CD14-positive monocyte (primary cell): ENCODE data around the gene PLEKHA7. TPM values are rescaled to one million over a fixed set of nuclear protein-coding genes. Genes with fewer than 3 reads are reported as not detected.

Source experiments
- DNase-seq, 3 donors: peaks; one replicate each; pipeline ENCODE4 v3.0.0-alpha.2; 2011 to 2022
- H2AFZ ChIP-seq: 2 replicates; pipeline ENCODE4 v1.6.0; 2012; ENCODE audit warnings: mild to moderate bottlenecking, low read depth, low read length, inconsistent platforms; ENCODE audit not compliant: insufficient read depth, poor library complexity, severe bottlenecking
- H3K27ac ChIP-seq, 2 donors: 1 replicate in 1 of 2; 2 replicates in 1 of 2; pipeline ENCODE4 v1.5.1; 2012 to 2013; ENCODE audit warnings: low read length in 2 of 2, control low read depth in 1 of 2, inconsistent platforms in 1 of 2, low read depth in 1 of 2, mild to moderate bottlenecking in 1 of 2
- H3K27me3 ChIP-seq, 2 donors: one replicate each; pipeline versions ENCODE4 v1.6.0 to v1.6.1; 2011 to 2013; ENCODE audit warnings: low read length in 2 of 2; ENCODE audit not compliant: control insufficient read depth in 2 of 2, insufficient read depth in 2 of 2
- H3K36me3 ChIP-seq, 2 donors: replicated peaks in 1 of 2; 1 replicate in 1 of 2; 2 replicates in 1 of 2; pipeline versions ENCODE4 v1.5.1 to v1.6.1; 2012 to 2013; ENCODE audit warnings: low read length in 2 of 2, control low read depth in 1 of 2, inconsistent platforms in 1 of 2, mild to moderate bottlenecking in 1 of 2; ENCODE audit not compliant: insufficient read depth in 2 of 2, control insufficient read depth in 1 of 2
- H3K4me1 ChIP-seq, 2 donors: 1 replicate in 1 of 2; 2 replicates in 1 of 2; pipeline versions ENCODE4 v1.5.1 to v1.6.1; 2012 to 2013; ENCODE audit warnings: low read length in 2 of 2, control low read depth in 1 of 2, inconsistent platforms in 1 of 2, mild to moderate bottlenecking in 1 of 2, moderate library complexity in 1 of 2; ENCODE audit not compliant: insufficient read depth in 2 of 2, control insufficient read depth in 1 of 2
- H3K4me2 ChIP-seq: replicated peaks from 2 replicates; pipeline ENCODE3; 2012; ENCODE audit warnings: low read length, moderate library complexity, mild to moderate bottlenecking; ENCODE audit not compliant: poor library complexity, severe bottlenecking; ENCODE audit errors: extremely low read depth
- H3K4me3 ChIP-seq, 3 experiments: fragments of 200-600 bp in 1 of 3; sonication (generic) in 1 of 3; replicated peaks in 1 of 3; 1 replicate in 2 of 3; 2 replicates in 1 of 3; pipeline ENCODE4 v1.5.1; 2011 to 2013; ENCODE audit warnings: low read length in 3 of 3, mild to moderate bottlenecking in 3 of 3, control low read depth in 2 of 3, low read depth in 2 of 3, inconsistent platforms in 1 of 3, moderate library complexity in 1 of 3
- H3K79me2 ChIP-seq: 2 replicates; pipeline ENCODE4 v1.6.0; 2012; ENCODE audit warnings: mild to moderate bottlenecking, control low read depth, inconsistent platforms, low read length, moderate library complexity; ENCODE audit not compliant: insufficient read depth
- H3K9ac ChIP-seq: 2 replicates; pipeline ENCODE4 v1.6.0; 2017; ENCODE audit warnings: low read length, mild to moderate bottlenecking; ENCODE audit not compliant: insufficient read depth, poor library complexity, severe bottlenecking
- H3K9me3 ChIP-seq, 2 donors: replicated peaks in 1 of 2; 1 replicate in 1 of 2; 2 replicates in 1 of 2; pipeline versions ENCODE4 v1.5.1 to v1.6.1; 2012 to 2013; ENCODE audit warnings: low read length in 2 of 2, control low read depth in 1 of 2; ENCODE audit not compliant: control insufficient read depth in 1 of 2, insufficient read depth in 1 of 2
- H4K20me1 ChIP-seq: 2 replicates; pipeline ENCODE4 v1.6.0; 2012; ENCODE audit warnings: mild to moderate bottlenecking, low read length, control low read depth, moderate library complexity; ENCODE audit not compliant: insufficient read depth
- H3K27ac Mint-ChIP-seq, 7 donors: one replicate each; pipeline ENCODE4 v1.8.0; 2020; ENCODE audit warnings: mild to moderate bottlenecking in 7 of 7, mixed read lengths in 7 of 7, moderate library complexity in 6 of 7, inconsistent platforms in 2 of 7
- H3K27me3 Mint-ChIP-seq, 3 donors: one replicate each; pipeline ENCODE4 v1.8.0; 2021 to 2022; ENCODE audit warnings: low read depth in 3 of 3, mild to moderate bottlenecking in 3 of 3, mixed read lengths in 3 of 3, moderate library complexity in 3 of 3, inconsistent platforms in 1 of 3
- H3K36me3 Mint-ChIP-seq, 2 donors: one replicate each; pipeline ENCODE4 v1.8.0; 2020; ENCODE audit warnings: mixed read lengths in 2 of 2, inconsistent platforms in 1 of 2, mild to moderate bottlenecking in 1 of 2
- H3K4me1 Mint-ChIP-seq: one replicate; pipeline ENCODE4 v1.8.0; 2020; ENCODE audit warnings: mild to moderate bottlenecking, mixed read lengths
- H3K4me3 Mint-ChIP-seq, 2 donors: one replicate each; pipeline ENCODE4 v1.8.0; 2020; ENCODE audit warnings: mild to moderate bottlenecking in 2 of 2, mixed read lengths in 2 of 2, moderate library complexity in 1 of 2
- H3K9me3 Mint-ChIP-seq, 7 donors: one replicate each; pipeline ENCODE4 v1.8.0; 2020 to 2022; ENCODE audit warnings: mixed read lengths in 7 of 7, mild to moderate bottlenecking in 6 of 7, moderate library complexity in 6 of 7, inconsistent platforms in 2 of 7
- CTCF ChIP-seq: fragments of 200-600 bp; IDR thresholded peaks from one replicate; pipeline ENCODE4 v1.8.0; 2022; ENCODE audit warnings: antibody characterized with exemption, mild to moderate bottlenecking
- WGBS: methylation state at CpG from one replicate; pipeline ENCODE4 v1.1.5; 2013; ENCODE audit warnings: missing lambda C conversion rate; ENCODE audit not compliant: insufficient coverage; 5-methylcytosine and 5-hydroxymethylcytosine counted together
- intact Hi-C, 2 donors: fragments of 100-400 bp; cut with micrococcal nuclease; formaldehyde crosslinking; loops; one replicate each; pipeline versions ENCODE4 v1.15.0 to v1.15.1; 2023
- polyA plus RNA-seq, 3 donors: library from polyadenylated mRNA; depleted of rRNA in 1 of 3; unstranded in 2 of 3; stranded (reverse) in 1 of 3; fragments of 300-500 nt in 2 of 3; fragments of >200 nt in 1 of 3; fragmentation: Illumina TruSeq in 2 of 3; gene quantifications; 1 replicate in 2 of 3; 2 replicates in 1 of 3; pipeline ENCODE4 v1.2.3, GENCODE V29; 2012 to 2021

PLEKHA7 gene
- polyA plus RNA-seq, 3 donors: 0.05 to 0.92 (median 0.22) TPM

- Histone ChIP-seq H3K4me1 (no peaks in the 10 kb centered on the region), H2AFZ (no peak overlapping the region), H3K9ac (no peak overlapping the region), H4K20me1 (no peaks in the 10 kb centered on the region), H3K4me3 (no peak overlapping the region), H3K27me3 (no peaks in the 10 kb centered on the region), H3K27ac (no peak overlapping the region), H3K4me2 (no peak overlapping the region), H3K79me2 (no peaks in the 10 kb centered on the region), H3K36me3 (no peaks in the 10 kb centered on the region), H3K9me3 (no peaks in the 10 kb centered on the region)
- DNase-seq: no peak
- WGBS: 80% methylated on average over 1 of the region's 1 CpG
- intact Hi-C loops: no loop called here
- H3K4me1 Mint-ChIP-seq: no peaks in the 10 kb centered on the region
- H3K9me3 Mint-ChIP-seq: no peaks in the 10 kb centered on the region
- no peak for TF ChIP-seq CTCF
- no peaks in the 10 kb centered on the region for H3K36me3 Mint-ChIP-seq
- H3K27me3 Mint-ChIP-seq: peaks cover 0 to 3% (median 2%) of the 10 kb centered on the region in 3 donors
- H3K27ac Mint-ChIP-seq: no peak overlapping the region
- H3K4me3 Mint-ChIP-seq: no peak overlapping the region
Measured at GRCh38 chr11:16993495-16993894, 20.7 kb downstream of the PLEKHA7 start.

GRCh38 chr11:16992846-16993245, 21.4 kb downstream of the PLEKHA7 start:
- no peak overlapping the region for H3K27ac Mint-ChIP-seq
- H3K4me3 ChIP-seq: no peak overlapping the region
- H3K36me3 Mint-ChIP-seq: no peaks in the 10 kb centered on the region
- H3K4me1 Mint-ChIP-seq: no peaks in the 10 kb centered on the region
- DNase-seq: no peak
- no peaks in the 10 kb centered on the region for H3K4me1 ChIP-seq
- no peak overlapping the region for H3K27ac ChIP-seq
- no peaks in the 10 kb centered on the region for H3K36me3 ChIP-seq
- H3K9ac ChIP-seq: no peak overlapping the region
- H4K20me1 ChIP-seq: no peaks in the 10 kb centered on the region
- no peaks in the 10 kb centered on the region for H3K79me2 ChIP-seq
- no peaks in the 10 kb centered on the region for H3K9me3 ChIP-seq
- no peaks in the 10 kb centered on the region for H3K27me3 ChIP-seq
- intact Hi-C loops: no loop called here
- no peak for TF ChIP-seq CTCF
- H3K27me3 Mint-ChIP-seq: peaks cover 0 to 4% (median 2%) of the 10 kb centered on the region in 3 donors
- WGBS: 80% methylated on average over 2 of the region's 3 CpGs
- no peaks in the 10 kb centered on the region for H3K9me3 Mint-ChIP-seq
- no peak overlapping the region for H3K4me3 Mint-ChIP-seq
- H3K4me2 ChIP-seq: no peak overlapping the region
- H2AFZ ChIP-seq: no peak overlapping the region
